GM18505 (cell line): ENCODE data around the gene SH3GL2.

Experiments used
- ATAC-seq: cut with Tn5 transposase; IDR thresholded peaks from one replicate; pipeline ENCODE4 v1.9.1; 2021; ENCODE audit not compliant: unreplicated experiment
- POLR2A ChIP-seq: IDR thresholded peaks from 4 replicates; pipeline ENCODE4 v1.6.1; 2011; ENCODE audit warnings: borderline replicate concordance; ENCODE audit not compliant: insufficient read depth, insufficient read length; ENCODE audit errors: extremely low read depth

SH3GL2 gene

GRCh38 chr9:17588395-17588794 lies 9.5 kb downstream of the SH3GL2 start:
- no peak for ATAC-seq
- TF ChIP-seq POLR2A = no peak

- TF ChIP-seq POLR2A = no peak
Observed at GRCh38 chr9:17588941-17589340, 10.1 kb downstream of the SH3GL2 start.

GRCh38 chr9:17589771-17590170 lies 10.9 kb downstream of the SH3GL2 start:
- no peak for ATAC-seq
- no peak for TF ChIP-seq POLR2A

More at GRCh38 chr9:17588941-17589340, 10.1 kb downstream of the SH3GL2 start:
- no peak for ATAC-seq

GRCh38 chr9:17594961-17595360 lies 16.1 kb downstream of the SH3GL2 start:
- TF ChIP-seq POLR2A = no peak
- no peak for ATAC-seq

- ATAC-seq = no peak
- TF ChIP-seq POLR2A = no peak
Observed at GRCh38 chr9:17597977-17598376, 19.1 kb downstream of the SH3GL2 start.

- no peak for TF ChIP-seq POLR2A
- ATAC-seq = no peak
Observed at GRCh38 chr9:17600962-17601593, 22.2 kb downstream of the SH3GL2 start.

GRCh38 chr9:17604556-17604955 lies 25.7 kb downstream of the SH3GL2 start:
- no peak for ATAC-seq
- TF ChIP-seq POLR2A = no peak

- TF ChIP-seq POLR2A = no peak
- ATAC-seq = no peak
Observed at GRCh38 chr9:17609312-17610005, 30.6 kb downstream of the SH3GL2 start.

- TF ChIP-seq POLR2A = no peak
- no peak for ATAC-seq
Observed at GRCh38 chr9:17611342-17611741, 32.5 kb downstream of the SH3GL2 start.

- no peak for TF ChIP-seq POLR2A
- no peak for ATAC-seq
Observed at GRCh38 chr9:17611917-17612316, 33.1 kb downstream of the SH3GL2 start.

GRCh38 chr9:17613758-17614157 lies 34.9 kb downstream of the SH3GL2 start:
- no peak for TF ChIP-seq POLR2A
- no peak for ATAC-seq

- no peak for TF ChIP-seq POLR2A
- ATAC-seq = no peak
Observed at GRCh38 chr9:17614250-17614649, 35.4 kb downstream of the SH3GL2 start.

GRCh38 chr9:17614903-17615302 lies 36.0 kb downstream of the SH3GL2 start:
- no peak for ATAC-seq
- TF ChIP-seq POLR2A = no peak

- no peak for TF ChIP-seq POLR2A
Observed at GRCh38 chr9:17622141-17622540, 43.3 kb downstream of the SH3GL2 start.

More at GRCh38 chr9:17622141-17622540, 43.3 kb downstream of the SH3GL2 start:
- ATAC-seq = no peak
